ENCODE results near the gene POFUT2. TPM values are rescaled to one million over a fixed set of nuclear protein-coding genes. Genes with fewer than 3 reads are reported as not detected.
A peak's percentile ranks its signal among the peaks of the same experiment; 100 is the strongest.

POFUT2 gene
- total and polyA plus RNA-seq, 9 donors: 25.7 to 52.9 (median 40.1) TPM

DNA sequence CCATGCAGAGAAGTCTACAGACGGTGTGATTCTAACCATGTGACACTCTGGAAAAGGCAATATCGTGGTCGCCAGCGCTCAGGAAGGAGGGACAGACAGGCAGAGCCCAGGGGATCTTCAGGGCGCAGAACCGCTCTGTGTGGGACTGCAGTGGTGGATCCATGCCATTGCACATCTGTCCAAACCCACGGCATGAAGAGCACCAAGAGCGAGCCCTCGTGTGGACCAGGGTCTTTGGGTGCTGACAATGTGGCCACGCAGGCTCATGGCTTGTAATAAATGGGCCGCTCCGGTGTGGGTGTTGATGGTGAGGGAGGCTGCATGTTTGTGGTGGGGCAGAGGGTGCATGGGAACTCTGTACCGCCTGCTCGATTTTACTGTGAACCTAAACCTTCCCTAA is 25.3 kb upstream of the POFUT2 start:
- 83 to 89% (median 85%) methylated on average over 14 of the region's 14 CpGs for WGBS, 3 donors
- Histone ChIP-seq H3K36me3 (no peaks in the 10 kb centered on the region), H3K27ac (no peak overlapping the region), H3K27me3 (no peaks in the 10 kb centered on the region), H3K9me3 (no peaks in the 10 kb centered on the region), H3K4me1 (ENCODE audit: insufficient read depth) (peaks cover 28% of the 10 kb centered on the region), H3K4me3 (no peak overlapping the region)
- intact Hi-C loops (cut with DNase I): no loop called here
- no peak for TF ChIP-seq POLR2A (IDR thresholded peaks at IDR 0.05)
- no peak for TF ChIP-seq EP300 (IDR thresholded peaks at IDR 0.05)
- TF ChIP-seq, protein P1, sequence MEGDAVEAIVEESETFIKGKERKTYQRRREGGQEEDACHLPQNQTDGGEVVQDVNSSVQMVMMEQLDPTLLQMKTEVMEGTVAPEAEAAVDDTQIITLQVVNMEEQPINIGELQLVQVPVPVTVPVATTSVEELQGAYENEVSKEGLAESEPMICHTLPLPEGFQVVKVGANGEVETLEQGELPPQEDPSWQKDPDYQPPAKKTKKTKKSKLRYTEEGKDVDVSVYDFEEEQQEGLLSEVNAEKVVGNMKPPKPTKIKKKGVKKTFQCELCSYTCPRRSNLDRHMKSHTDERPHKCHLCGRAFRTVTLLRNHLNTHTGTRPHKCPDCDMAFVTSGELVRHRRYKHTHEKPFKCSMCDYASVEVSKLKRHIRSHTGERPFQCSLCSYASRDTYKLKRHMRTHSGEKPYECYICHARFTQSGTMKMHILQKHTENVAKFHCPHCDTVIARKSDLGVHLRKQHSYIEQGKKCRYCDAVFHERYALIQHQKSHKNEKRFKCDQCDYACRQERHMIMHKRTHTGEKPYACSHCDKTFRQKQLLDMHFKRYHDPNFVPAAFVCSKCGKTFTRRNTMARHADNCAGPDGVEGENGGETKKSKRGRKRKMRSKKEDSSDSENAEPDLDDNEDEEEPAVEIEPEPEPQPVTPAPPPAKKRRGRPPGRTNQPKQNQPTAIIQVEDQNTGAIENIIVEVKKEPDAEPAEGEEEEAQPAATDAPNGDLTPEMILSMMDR (IDR thresholded peaks at IDR 0.05): no peak
- DNase-seq: peak in 4 of 5 donors; percentile 18 to 25 (median 24)

DNA sequence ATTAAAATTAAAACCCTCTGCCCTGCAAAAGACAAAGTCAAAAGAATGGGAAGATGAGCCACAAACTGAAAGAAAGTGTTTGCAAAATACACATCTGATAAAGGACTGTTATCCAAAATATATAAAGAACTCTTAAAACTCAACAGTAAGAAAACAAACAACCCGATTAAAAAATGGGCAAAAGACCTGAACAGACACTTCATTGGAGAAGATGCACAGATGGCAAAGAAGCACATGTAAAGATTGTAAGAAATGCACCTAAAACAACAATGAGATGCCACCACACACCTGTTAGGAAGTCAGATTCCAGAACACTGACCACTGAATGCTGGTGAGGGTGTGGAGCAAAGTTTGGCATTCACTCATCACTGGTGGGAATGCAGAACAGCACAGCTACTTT is 24.6 kb upstream of the POFUT2 start:
- Histone ChIP-seq H3K4me1 (ENCODE audit: insufficient read depth) (peaks cover 33% of the 10 kb centered on the region), H3K27ac (no peak overlapping the region), H3K36me3 (no peaks in the 10 kb centered on the region), H3K27me3 (no peaks in the 10 kb centered on the region), H3K9me3 (no peaks in the 10 kb centered on the region), H3K4me3 (no peak overlapping the region)
- 95 to 98% (median 96%) methylated on average over 1 of the region's 1 CpG for WGBS, 3 donors
- no peak for TF ChIP-seq POLR2A (IDR thresholded peaks at IDR 0.05)
- TF ChIP-seq, protein P1 (IDR thresholded peaks at IDR 0.05): no peak
- TF ChIP-seq EP300 (IDR thresholded peaks at IDR 0.05): no peak
- intact Hi-C loops (cut with DNase I): no loop called here
- DNase-seq: no peak

DNA sequence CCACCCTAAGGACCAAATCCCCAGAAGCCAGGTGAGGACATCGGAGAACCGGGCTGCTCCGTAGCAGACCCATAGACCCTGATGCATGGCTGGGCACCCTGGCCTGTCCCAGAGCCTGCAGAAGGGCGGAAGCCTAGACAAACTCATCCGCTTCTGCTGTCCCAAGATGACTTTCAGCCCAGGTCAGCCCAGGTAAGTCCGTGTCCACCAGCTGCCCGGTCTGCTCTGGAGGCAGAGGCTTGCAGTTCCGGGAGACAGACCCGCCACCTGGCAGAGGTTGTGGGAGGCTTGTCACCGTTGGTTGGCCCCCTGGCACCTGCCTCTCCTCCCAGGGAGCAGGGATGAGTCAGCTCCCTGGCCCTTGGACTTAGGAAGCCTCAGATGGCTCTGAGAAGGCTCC is 22.8 kb upstream of the POFUT2 start:
- H3K27me3 ChIP-seq: no peaks in the 10 kb centered on the region
- DNase-seq: peak in 3 of 5 donors; percentile 23 to 41 (median 33)
- no peak for TF ChIP-seq EP300 (IDR thresholded peaks at IDR 0.05)
- TF ChIP-seq, protein P1 (IDR thresholded peaks at IDR 0.05): no peak
- no peak for TF ChIP-seq POLR2A (IDR thresholded peaks at IDR 0.05)
- peaks cover 39% of the 10 kb centered on the region for H3K4me1 ChIP-seq (ENCODE audit: insufficient read depth)
- no peaks in the 10 kb centered on the region for H3K36me3 ChIP-seq
- intact Hi-C loops (cut with DNase I): no loop called here
- peak overlapping the region in 1 of 2 donors; percentile 84 for H3K27ac ChIP-seq
- WGBS, 3 donors: 88 to 95% (median 91%) methylated on average over 3 to 10 of the region's 10 CpGs
- H3K9me3 ChIP-seq: no peaks in the 10 kb centered on the region
- no peak overlapping the region for H3K4me3 ChIP-seq

DNA sequence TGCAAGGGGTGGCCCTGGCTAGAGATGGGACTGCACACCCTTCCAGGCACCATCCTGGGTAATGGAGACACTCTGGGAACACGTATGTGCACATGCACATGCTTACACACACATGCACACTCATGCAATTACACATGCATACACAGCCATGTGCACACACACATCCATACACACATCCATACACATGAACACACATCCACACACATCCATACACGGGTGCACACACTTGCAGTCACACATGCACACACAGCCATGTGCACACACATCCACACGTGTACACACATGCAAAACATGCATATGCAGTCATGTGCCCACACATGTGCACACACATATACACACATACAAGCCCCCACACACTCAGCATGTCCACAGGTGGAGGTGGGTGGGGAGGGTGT is 22.3 kb upstream of the POFUT2 start:
- DNase-seq: peak in 2 of 5 donors; percentile 28 to 39
- no peaks in the 10 kb centered on the region for H3K36me3 ChIP-seq
- H3K4me1 ChIP-seq (ENCODE audit: insufficient read depth): peaks cover 39% of the 10 kb centered on the region
- H3K27ac ChIP-seq: peak overlapping the region; percentile 7 to 84
- H3K27me3 ChIP-seq: no peaks in the 10 kb centered on the region
- intact Hi-C loops (cut with DNase I): loop anchor here in 2 of 4 donors (5.0 kb wide), 3 partner anchors 37 to 122 kb away; no protein-coding TSS in a partner anchor
- no peaks in the 10 kb centered on the region for H3K9me3 ChIP-seq
- 67 to 81% (median 68%) methylated on average over 3 of the region's 3 CpGs for WGBS, 3 donors
- H3K4me3 ChIP-seq: no peak overlapping the region
- no peak for TF ChIP-seq EP300 (IDR thresholded peaks at IDR 0.05)
- TF ChIP-seq POLR2A (IDR thresholded peaks at IDR 0.05): no peak
- TF ChIP-seq, protein P1 (IDR thresholded peaks at IDR 0.05): no peak

All from ovary (tissue), 9 donors.